ENCODE results near the gene TAL2.

Gene TAL2

DNA sequence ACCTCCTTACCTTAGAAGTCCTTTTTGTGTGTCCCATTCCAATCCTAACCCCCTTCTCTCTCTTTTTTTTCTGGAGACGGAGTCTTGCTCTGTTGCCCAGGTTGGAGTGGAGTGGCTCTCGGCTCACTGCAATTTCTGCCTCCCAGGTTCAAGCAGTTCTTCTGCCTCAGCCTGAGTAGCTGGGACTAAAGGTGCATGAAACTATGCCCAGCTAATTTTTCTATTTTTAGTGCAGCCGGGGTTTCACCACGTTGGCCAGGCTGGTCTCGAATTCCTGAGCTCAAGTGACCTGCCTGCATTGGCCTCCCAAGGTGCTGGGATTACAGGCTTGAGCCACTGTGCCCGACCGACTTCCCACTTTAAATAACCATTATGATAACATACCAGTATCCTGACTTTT is 49.6 kb downstream of the TAL2 start:
- DNase-seq, result no peak

DNA sequence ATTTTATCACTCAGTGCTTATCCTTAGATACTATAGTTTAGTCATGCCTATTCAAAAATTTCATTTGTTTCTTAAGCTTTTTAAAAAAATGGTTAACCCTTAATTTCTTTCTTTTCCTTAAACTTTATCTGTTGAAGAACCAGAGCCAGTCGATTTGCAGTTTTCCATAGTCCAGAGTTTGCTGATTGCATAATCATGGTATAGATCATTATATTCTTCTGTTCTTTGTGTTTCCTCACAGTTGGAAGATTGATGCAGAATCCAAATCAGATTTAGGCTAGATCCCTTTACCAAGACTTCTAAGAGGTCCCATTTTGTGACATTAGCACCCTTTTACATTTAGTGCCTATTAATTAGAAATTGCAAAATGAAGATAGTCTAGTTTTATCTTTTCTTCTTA is 50.0 kb downstream of the TAL2 start:
- DNase-seq, result no peak

Measured in hippocampal formation (tissue), 2 donors.